HG03039 (cell line): ENCODE results near the gene HLCS.
A peak's percentile ranks its signal among the peaks of the same experiment; 100 is the strongest.

ENCODE experiments used
- ATAC-seq: cut with Tn5 transposase; IDR thresholded peaks from one replicate; pipeline ENCODE4 v1.9.1; 2021; ENCODE audit warnings: mild to moderate bottlenecking, moderate library complexity; ENCODE audit not compliant: unreplicated experiment

HLCS gene

GRCh38 chr21:36985751-36986594 lies 19.5 kb upstream of the HLCS start:
- ATAC-seq, result no peak

GRCh38 chr21:36981977-36982700 lies 15.7 kb upstream of the HLCS start:
- ATAC-seq, result no peak

- ATAC-seq, result no peak
Measured at GRCh38 chr21:36981049-36981391, 14.6 kb upstream of the HLCS start.

GRCh38 chr21:36980280-36981048 lies 14.0 kb upstream of the HLCS start:
- ATAC-seq, result no peak

- peak; percentile 42 for ATAC-seq
Measured at GRCh38 chr21:36976882-36977651, 10.6 kb upstream of the HLCS start.

- ATAC-seq, result no peak
Measured at GRCh38 chr21:36976228-36976861, 9.9 kb upstream of the HLCS start.

GRCh38 chr21:36974851-36975192 lies 8.4 kb upstream of the HLCS start:
- no peak for ATAC-seq

GRCh38 chr21:36973986-36974850 lies 7.7 kb upstream of the HLCS start:
- no peak for ATAC-seq

- ATAC-seq, result no peak
Measured at GRCh38 chr21:36968976-36969375, 2.5 kb upstream of the HLCS start.

GRCh38 chr21:36968414-36968813 lies 1.9 kb upstream of the HLCS start:
- ATAC-seq, result no peak

- no peak for ATAC-seq
Measured at GRCh38 chr21:36966821-36967768, 626 bp upstream of the HLCS start.

GRCh38 chr21:36965720-36966065 lies 776 bp downstream of the HLCS start:
- ATAC-seq, result no peak

- ATAC-seq, result no peak
Measured at GRCh38 chr21:36964827-36965719, 1.4 kb downstream of the HLCS start.

- no peak for ATAC-seq
Measured at GRCh38 chr21:36964398-36964797, 2.1 kb downstream of the HLCS start.

- no peak for ATAC-seq
Measured at GRCh38 chr21:36962098-36962780, 4.2 kb downstream of the HLCS start.

GRCh38 chr21:36960676-36961284 lies 5.7 kb downstream of the HLCS start:
- ATAC-seq, result no peak
